ENCODE results near the gene BACE1.

- TF ChIP-seq, protein P1, sequence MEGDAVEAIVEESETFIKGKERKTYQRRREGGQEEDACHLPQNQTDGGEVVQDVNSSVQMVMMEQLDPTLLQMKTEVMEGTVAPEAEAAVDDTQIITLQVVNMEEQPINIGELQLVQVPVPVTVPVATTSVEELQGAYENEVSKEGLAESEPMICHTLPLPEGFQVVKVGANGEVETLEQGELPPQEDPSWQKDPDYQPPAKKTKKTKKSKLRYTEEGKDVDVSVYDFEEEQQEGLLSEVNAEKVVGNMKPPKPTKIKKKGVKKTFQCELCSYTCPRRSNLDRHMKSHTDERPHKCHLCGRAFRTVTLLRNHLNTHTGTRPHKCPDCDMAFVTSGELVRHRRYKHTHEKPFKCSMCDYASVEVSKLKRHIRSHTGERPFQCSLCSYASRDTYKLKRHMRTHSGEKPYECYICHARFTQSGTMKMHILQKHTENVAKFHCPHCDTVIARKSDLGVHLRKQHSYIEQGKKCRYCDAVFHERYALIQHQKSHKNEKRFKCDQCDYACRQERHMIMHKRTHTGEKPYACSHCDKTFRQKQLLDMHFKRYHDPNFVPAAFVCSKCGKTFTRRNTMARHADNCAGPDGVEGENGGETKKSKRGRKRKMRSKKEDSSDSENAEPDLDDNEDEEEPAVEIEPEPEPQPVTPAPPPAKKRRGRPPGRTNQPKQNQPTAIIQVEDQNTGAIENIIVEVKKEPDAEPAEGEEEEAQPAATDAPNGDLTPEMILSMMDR (IDR thresholded peaks at IDR 0.05; ENCODE audit: low read depth, low read length): no peak
- TF ChIP-seq EZH2phosphoT487 (IDR thresholded peaks at IDR 0.05; ENCODE audit: low read depth): no peak
Observed at GRCh38 chr11:117318738-117319137, 2.7 kb upstream of the BACE1 start.
